ENCODE results near the gene EBF3.

DNA sequence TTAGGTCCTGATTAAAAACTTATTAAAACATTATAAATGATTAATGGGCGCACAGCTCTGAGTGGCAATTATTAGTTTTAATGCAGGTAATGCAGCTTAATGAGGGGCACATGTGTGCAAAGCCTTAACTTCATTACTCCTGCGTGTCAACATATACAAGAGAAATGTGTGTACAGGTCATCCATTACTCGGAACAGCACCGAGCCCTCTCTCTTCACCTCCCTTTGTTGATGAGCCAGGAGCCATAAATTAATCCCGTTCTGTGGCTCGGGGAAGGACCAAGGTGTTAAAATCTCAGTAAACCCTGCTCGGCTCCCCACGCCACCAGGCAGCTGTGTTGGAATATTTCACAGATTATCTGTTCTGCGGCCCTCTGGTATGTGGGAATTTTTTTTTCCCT lies 77.8 kb downstream of the EBF3 start:
- TF ChIP-seq, protein P1, sequence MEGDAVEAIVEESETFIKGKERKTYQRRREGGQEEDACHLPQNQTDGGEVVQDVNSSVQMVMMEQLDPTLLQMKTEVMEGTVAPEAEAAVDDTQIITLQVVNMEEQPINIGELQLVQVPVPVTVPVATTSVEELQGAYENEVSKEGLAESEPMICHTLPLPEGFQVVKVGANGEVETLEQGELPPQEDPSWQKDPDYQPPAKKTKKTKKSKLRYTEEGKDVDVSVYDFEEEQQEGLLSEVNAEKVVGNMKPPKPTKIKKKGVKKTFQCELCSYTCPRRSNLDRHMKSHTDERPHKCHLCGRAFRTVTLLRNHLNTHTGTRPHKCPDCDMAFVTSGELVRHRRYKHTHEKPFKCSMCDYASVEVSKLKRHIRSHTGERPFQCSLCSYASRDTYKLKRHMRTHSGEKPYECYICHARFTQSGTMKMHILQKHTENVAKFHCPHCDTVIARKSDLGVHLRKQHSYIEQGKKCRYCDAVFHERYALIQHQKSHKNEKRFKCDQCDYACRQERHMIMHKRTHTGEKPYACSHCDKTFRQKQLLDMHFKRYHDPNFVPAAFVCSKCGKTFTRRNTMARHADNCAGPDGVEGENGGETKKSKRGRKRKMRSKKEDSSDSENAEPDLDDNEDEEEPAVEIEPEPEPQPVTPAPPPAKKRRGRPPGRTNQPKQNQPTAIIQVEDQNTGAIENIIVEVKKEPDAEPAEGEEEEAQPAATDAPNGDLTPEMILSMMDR (IDR thresholded peaks at IDR 0.05 in 8 of 11, conservative IDR thresholded peaks at IDR 0.05 in 3 of 11), result no peak
- TF ChIP-seq POLR2A (IDR thresholded peaks at IDR 0.05) (no peak), POLR2AphosphoS5 (IDR thresholded peaks at IDR 0.05) (no peak)
